ENCODE results near the gene ANXA6. TPM values are rescaled to one million over a fixed set of nuclear protein-coding genes. Genes with fewer than 3 reads are reported as not detected.
A peak's percentile ranks its signal among the peaks of the same experiment; 100 is the strongest.

The ANXA6 gene
- total RNA-seq, 2 experiments from 2014 or later, result 26.1 to 74.1 TPM

DNA sequence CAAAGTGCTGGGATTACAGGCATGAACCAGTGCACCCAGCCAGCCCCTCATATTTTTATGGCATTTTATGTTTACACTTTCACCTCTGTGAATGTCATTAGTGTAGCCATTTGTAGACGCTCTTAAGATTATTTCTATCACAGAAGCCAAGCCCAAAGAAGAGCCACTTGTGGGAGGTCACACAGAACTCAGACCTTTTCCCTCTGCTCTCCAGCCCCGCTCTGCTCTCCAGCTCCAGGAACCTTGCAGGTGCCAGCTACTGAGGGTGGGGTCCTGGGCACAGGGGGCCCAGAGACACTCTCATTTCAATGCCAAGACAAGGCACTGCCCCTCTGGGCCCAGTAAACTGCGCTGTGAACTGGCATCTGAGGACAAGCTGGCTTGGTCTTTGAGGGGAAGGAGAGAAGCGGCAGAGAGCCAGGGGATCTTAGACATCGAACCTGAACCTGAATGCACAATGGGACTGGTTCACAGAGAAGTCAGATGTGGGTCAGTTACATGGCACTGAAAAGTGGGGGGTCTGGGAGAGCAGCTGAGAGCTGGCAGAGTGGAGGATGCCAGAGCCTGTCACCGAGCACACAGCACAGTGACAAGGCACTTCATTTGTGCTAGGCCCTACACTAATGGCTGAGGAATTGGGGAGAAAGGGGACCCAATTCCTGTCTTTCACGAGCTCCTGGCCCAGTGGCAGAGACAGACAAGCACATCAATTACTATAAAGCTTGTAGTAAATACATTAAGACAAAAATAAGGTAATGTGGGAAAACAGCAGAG lies 16.7 kb downstream of the ANXA6 start:
- POLR2A ChIA-PET, result interaction anchor here (0.8 to 6.0 kb wide), 12 partner anchors 8 to 117 kb away, joined by 3 to 83 read pairs (median 5); partner anchors contain the start of genes ANXA6 and GM2A
- intact Hi-C loops (cut with micrococcal nuclease; ENCODE audit: unreplicated experiment), result no loop called here

DNA sequence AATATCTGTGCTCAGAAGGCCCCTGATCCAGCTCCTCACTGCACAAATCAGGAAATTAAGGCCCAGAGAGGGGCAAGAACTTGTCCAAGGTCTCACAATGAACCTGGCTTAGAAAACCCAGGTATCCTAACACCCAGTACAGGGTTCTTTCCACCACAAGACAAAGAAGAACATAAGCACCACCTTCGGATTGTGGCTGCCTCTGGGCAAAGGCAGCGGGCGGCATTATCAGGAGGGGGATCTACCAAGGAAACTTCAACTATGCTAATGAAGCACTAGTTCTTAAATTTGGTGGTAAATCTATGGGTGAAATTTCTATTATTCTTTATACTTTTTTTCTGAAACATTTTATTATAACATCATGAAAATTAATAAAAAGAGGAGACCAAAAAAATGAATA lies 17.9 kb downstream of the ANXA6 start:
- H3K36me3 ChIP-seq (ENCODE audit: insufficient read depth, low read length), result peaks cover 6% of the 10 kb centered on the region; the same call in 1 of the 2 replicates
- POLR2A ChIA-PET, result interaction anchor here (0.7 to 1.5 kb wide), 2 partner anchors 10 to 111 kb away, joined by 3 to 10 read pairs; no protein-coding TSS in a partner anchor
- no peak overlapping the region for H3K27ac ChIP-seq (ENCODE audit: low read depth, low read length, poor library complexity, severe bottlenecking)
- no peaks in the 10 kb centered on the region for H3K9me2 ChIP-seq (ENCODE audit: insufficient read depth, low read length)
- H4K20me1 ChIP-seq (ENCODE audit: insufficient read depth, low read length), result no peaks in the 10 kb centered on the region
- no peak for DNase-seq (ENCODE audit: low spot score)
- no TSS peak for BruUV-seq (replicated peaks)
- CTCF ChIA-PET (ENCODE audit: unreplicated experiment), result no interaction called here
- no peak overlapping the region for H2AFZ ChIP-seq (ENCODE audit: low read length)
- intact Hi-C loops (cut with micrococcal nuclease; ENCODE audit: unreplicated experiment), result no loop called here
- TF ChIP-seq, protein P1, sequence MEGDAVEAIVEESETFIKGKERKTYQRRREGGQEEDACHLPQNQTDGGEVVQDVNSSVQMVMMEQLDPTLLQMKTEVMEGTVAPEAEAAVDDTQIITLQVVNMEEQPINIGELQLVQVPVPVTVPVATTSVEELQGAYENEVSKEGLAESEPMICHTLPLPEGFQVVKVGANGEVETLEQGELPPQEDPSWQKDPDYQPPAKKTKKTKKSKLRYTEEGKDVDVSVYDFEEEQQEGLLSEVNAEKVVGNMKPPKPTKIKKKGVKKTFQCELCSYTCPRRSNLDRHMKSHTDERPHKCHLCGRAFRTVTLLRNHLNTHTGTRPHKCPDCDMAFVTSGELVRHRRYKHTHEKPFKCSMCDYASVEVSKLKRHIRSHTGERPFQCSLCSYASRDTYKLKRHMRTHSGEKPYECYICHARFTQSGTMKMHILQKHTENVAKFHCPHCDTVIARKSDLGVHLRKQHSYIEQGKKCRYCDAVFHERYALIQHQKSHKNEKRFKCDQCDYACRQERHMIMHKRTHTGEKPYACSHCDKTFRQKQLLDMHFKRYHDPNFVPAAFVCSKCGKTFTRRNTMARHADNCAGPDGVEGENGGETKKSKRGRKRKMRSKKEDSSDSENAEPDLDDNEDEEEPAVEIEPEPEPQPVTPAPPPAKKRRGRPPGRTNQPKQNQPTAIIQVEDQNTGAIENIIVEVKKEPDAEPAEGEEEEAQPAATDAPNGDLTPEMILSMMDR (conservative IDR thresholded peaks at IDR 0.05; ENCODE audit: low read length), result no peak
- TF ChIP-seq EZH2phosphoT487 (IDR thresholded peaks at IDR 0.05; ENCODE audit: borderline replicate concordance, low read depth, low read length), result no peak
- H3K4me2 ChIP-seq (ENCODE audit: low read length), result 0 out of 2 replicates have a peak overlapping the region, but pooled peaks have one; percentile 1
- peaks cover 92% of the 10 kb centered on the region for H3K4me1 ChIP-seq (ENCODE audit: insufficient read depth, low read length, poor library complexity, severe bottlenecking)
- no peaks in the 10 kb centered on the region for H3K9me3 ChIP-seq (ENCODE audit: low read length)
- H3K79me2 ChIP-seq (ENCODE audit: insufficient read depth, low read depth, low read length), result no peaks in the 10 kb centered on the region
- H3K4me3 ChIP-seq (ENCODE audit: low read depth, low read length, poor library complexity, severe bottlenecking), result no peak overlapping the region

More for the DNA sequence above, 16.7 kb downstream of the ANXA6 start:
- no peaks in the 10 kb centered on the region for H4K20me1 ChIP-seq (ENCODE audit: insufficient read depth, low read length)
- H3K9me3 ChIP-seq (ENCODE audit: low read length), result no peaks in the 10 kb centered on the region
- H3K9me2 ChIP-seq (ENCODE audit: insufficient read depth, low read length), result no peaks in the 10 kb centered on the region
- TF ChIP-seq EZH2phosphoT487 (IDR thresholded peaks at IDR 0.05; ENCODE audit: borderline replicate concordance, low read depth, low read length), result no peak
- BruUV-seq (replicated peaks), result no TSS peak
- peaks cover 6% of the 10 kb centered on the region; the same call in 1 of the 2 replicates for H3K36me3 ChIP-seq (ENCODE audit: insufficient read depth, low read length)
- DNase-seq (ENCODE audit: low spot score), result no peak
- H3K27ac ChIP-seq (ENCODE audit: low read depth, low read length, poor library complexity, severe bottlenecking), result peak overlapping the region; percentile 57
- H3K4me3 ChIP-seq (ENCODE audit: low read depth, low read length, poor library complexity, severe bottlenecking), result peak overlapping the region; percentile 60
- H3K79me2 ChIP-seq (ENCODE audit: insufficient read depth, low read depth, low read length), result no peaks in the 10 kb centered on the region
- peak overlapping the region; percentile 80 for H3K4me2 ChIP-seq (ENCODE audit: low read length)
- H2AFZ ChIP-seq (ENCODE audit: low read length), result peak overlapping the region; percentile 72; the same call in 1 of the 2 replicates
- CTCF ChIA-PET (ENCODE audit: unreplicated experiment), result interaction anchor here (1.1 to 2.4 kb wide), 6 partner anchors 8 to 21 kb away, joined by 3 to 14 read pairs (median 7); no protein-coding TSS in a partner anchor
- H3K4me1 ChIP-seq (ENCODE audit: insufficient read depth, low read length, poor library complexity, severe bottlenecking), result peaks cover 92% of the 10 kb centered on the region

DNA sequence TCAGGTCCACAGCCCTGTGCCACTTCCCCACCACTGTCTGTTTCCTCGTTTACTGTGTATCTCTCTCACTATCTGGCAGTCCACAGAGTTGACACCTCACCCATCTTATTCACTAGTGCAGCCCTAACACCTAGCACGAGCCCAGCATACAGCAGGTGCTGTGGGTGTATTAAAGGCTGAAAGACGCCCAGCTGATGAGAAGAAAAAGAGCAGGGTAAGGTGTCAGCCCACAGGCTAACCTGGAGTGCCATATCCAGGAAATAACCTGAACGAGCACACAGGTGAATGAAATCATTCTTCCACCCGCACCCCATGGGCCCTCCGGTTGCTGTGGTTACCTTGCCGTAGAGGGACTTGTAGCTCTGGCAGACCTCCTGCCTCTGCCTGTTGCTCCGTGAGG lies 18.6 kb downstream of the ANXA6 start:
- no TSS peak for BruUV-seq (replicated peaks)

More for the DNA sequence above, 18.6 kb downstream of the ANXA6 start:
- Histone ChIP-seq H3K36me3 (ENCODE audit: insufficient read depth, low read length) (peaks cover 6% of the 10 kb centered on the region; the same call in 1 of the 2 replicates), H2AFZ (ENCODE audit: low read length) (no peak overlapping the region), H4K20me1 (ENCODE audit: insufficient read depth, low read length) (no peaks in the 10 kb centered on the region), H3K4me3 (ENCODE audit: low read depth, low read length, poor library complexity, severe bottlenecking) (no peak overlapping the region), H3K9me3 (ENCODE audit: low read length) (no peaks in the 10 kb centered on the region), H3K9me2 (ENCODE audit: insufficient read depth, low read length) (no peaks in the 10 kb centered on the region), H3K79me2 (ENCODE audit: insufficient read depth, low read depth, low read length) (no peaks in the 10 kb centered on the region), H3K27ac (ENCODE audit: low read depth, low read length, poor library complexity, severe bottlenecking) (no peak overlapping the region), H3K4me1 (ENCODE audit: insufficient read depth, low read length, poor library complexity, severe bottlenecking) (peaks cover 92% of the 10 kb centered on the region), H3K4me2 (ENCODE audit: low read length) (peak overlapping the region; percentile 1; the same call in 1 of the 2 replicates)
- no peak for DNase-seq (ENCODE audit: low spot score)
- ChIA-PET POLR2A (interaction anchor here (0.7 to 1.5 kb wide), 2 partner anchors 11 to 14 kb away, joined by 3 to 10 read pairs; no protein-coding TSS in a partner anchor), CTCF (ENCODE audit: unreplicated experiment) (interaction anchor here (1.0 kb wide), 1 partner anchor 13 kb away, joined by 3 read pairs; no protein-coding TSS in a partner anchor)
- TF ChIP-seq, protein P1 (conservative IDR thresholded peaks at IDR 0.05; ENCODE audit: low read length), result no peak
- TF ChIP-seq EZH2phosphoT487 (IDR thresholded peaks at IDR 0.05; ENCODE audit: borderline replicate concordance, low read depth, low read length), result no peak
- intact Hi-C loops (cut with micrococcal nuclease; ENCODE audit: unreplicated experiment), result no loop called here

Measured in OCI-LY7 (cell line).